H1 (cell line): Measurements from ENCODE around the gene ABCC6. TPM values are rescaled to one million over a fixed set of nuclear protein-coding genes. Genes with fewer than 3 reads are reported as not detected.

Experiments used
- EGR1 ChIP-seq: IDR thresholded peaks from 2 replicates; pipeline ENCODE4 v1.6.1; 2011; ENCODE audit warnings: low read depth, low read length, borderline replicate concordance
- SP1 ChIP-seq: IDR thresholded peaks from 2 replicates; pipeline ENCODE4 v1.6.1; 2011; ENCODE audit warnings: low read depth, low read length
- polyA plus RNA-seq, 7 experiments: library from polyadenylated mRNA; depleted of rRNA in 3 of 7; stranded (reverse) in 5 of 7; unstranded in 2 of 7; fragments of >200 nt in 5 of 7; fragments of 200-250 nt in 2 of 7; gene quantifications; 1 replicate in 5 of 7; 2 replicates in 1 of 7; 4 replicates in 1 of 7; pipeline versions ENCODE4 v1.2.1 to v1.2.3, GENCODE V29; 2011 to 2013; ENCODE audit warnings: missing spikeins in 2 of 7, mixed read lengths in 2 of 7
- total RNA-seq: library from RNA; stranded (reverse); fragmentation: NEBNext Ultra II Directional; extraction: Animal tissue kit (Norgen Biotek cat#: 25700); gene quantifications from 2 replicates; pipeline ENCODE4 v1.2.1, GENCODE V29; 2021

The ABCC6 gene
- total and polyA plus RNA-seq, 2 of the 8 experiments (the other 6 are each of a cell fraction or from before 2014, with no cell fraction given), result 1.6 to 1.8 TPM

DNA sequence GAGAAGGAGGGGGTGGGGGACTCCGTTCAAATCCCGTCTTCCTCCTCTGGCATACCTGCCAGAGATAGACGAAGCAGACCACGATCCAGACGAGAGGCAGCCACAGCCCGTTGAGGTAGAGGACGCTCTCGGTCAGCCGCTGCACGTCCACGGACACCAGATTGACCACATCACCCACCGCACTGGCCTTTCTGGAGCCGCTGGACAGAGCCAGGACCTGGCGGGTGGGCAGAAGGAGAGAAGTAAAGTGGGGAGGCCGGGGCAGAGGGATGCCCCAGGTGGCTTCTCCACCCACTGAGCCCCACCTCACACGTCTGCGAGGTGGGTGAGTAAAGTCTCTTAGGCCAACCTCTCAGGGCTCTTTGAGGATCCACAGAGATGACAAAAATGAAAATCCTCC lies 25.3 kb downstream of the ABCC6 start (continued):
- no peak for TF ChIP-seq SP1
- no peak for TF ChIP-seq EGR1
